NCI-H1417 treated with DMSO at 0.1 percent for 48 hours (cell line): ENCODE data around the gene ETDC.
"Not testable (repeated sequence)": the region's sequence is repeated elsewhere in the genome, so short reads cannot be mapped to it uniquely, and the experiment has no call there.

Experiments used
- DNase-seq: peaks from one replicate; lab custom pipeline; 2025; lab: John Stamatoyannopoulos, UW

The ETDC gene

GRCh38 chrX:135309430-135309923, at the start of gene ETDC:
ETDC (plus strand) TSS chrX:135309480; CDS start chrX:135309480, 0 bp downstream.
- DNase-seq, result no peak

GRCh38 chrX:135260976-135261375, 48.3 kb upstream of the ETDC start:
- not testable (repeated sequence) for DNase-seq

GRCh38 chrX:135263376-135263775, 45.9 kb upstream of the ETDC start:
- DNase-seq, result not testable (repeated sequence)

GRCh38 chrX:135264206-135264605, 45.1 kb upstream of the ETDC start:
- DNase-seq, result no peak

GRCh38 chrX:135273162-135273561, 36.1 kb upstream of the ETDC start:
- no peak for DNase-seq

GRCh38 chrX:135275973-135276372, 33.3 kb upstream of the ETDC start:
- no peak for DNase-seq

- no peak for DNase-seq
Measured at GRCh38 chrX:135287266-135287823, 21.9 kb upstream of the ETDC start.

- DNase-seq, result no peak
Measured at GRCh38 chrX:135295238-135295943, 13.9 kb upstream of the ETDC start.

- no peak for DNase-seq
Measured at GRCh38 chrX:135295944-135296305, 13.4 kb upstream of the ETDC start.

GRCh38 chrX:135302269-135302873, 6.9 kb upstream of the ETDC start:
- no peak for DNase-seq

- DNase-seq, result no peak
Measured at GRCh38 chrX:135304741-135305140, 4.5 kb upstream of the ETDC start.

- no peak for DNase-seq
Measured at GRCh38 chrX:135307171-135307570, 2.1 kb upstream of the ETDC start.

- DNase-seq, result no peak
Measured at GRCh38 chrX:135308345-135308855, 880 bp upstream of the ETDC start.

- no peak for DNase-seq
Measured at GRCh38 chrX:135315864-135316263, 6.6 kb downstream of the ETDC start.

GRCh38 chrX:135324463-135324862, 15.2 kb downstream of the ETDC start:
- no peak for DNase-seq

GRCh38 chrX:135325036-135325818, 15.9 kb downstream of the ETDC start:
- DNase-seq, result not testable (repeated sequence)

- DNase-seq, result no peak
Measured at GRCh38 chrX:135327299-135327698, 18.0 kb downstream of the ETDC start.

- DNase-seq, result no peak
Measured at GRCh38 chrX:135328421-135329005, 19.2 kb downstream of the ETDC start.

GRCh38 chrX:135330706-135331105, 21.4 kb downstream of the ETDC start:
- DNase-seq, result no peak

- no peak for DNase-seq
Measured at GRCh38 chrX:135331525-135331924, 22.2 kb downstream of the ETDC start.

GRCh38 chrX:135340831-135341230, 31.6 kb downstream of the ETDC start:
- no peak for DNase-seq

- no peak for DNase-seq
Measured at GRCh38 chrX:135345107-135345589, 35.9 kb downstream of the ETDC start.
